Endothelial cell of umbilical vein (primary cell): Measurements from ENCODE around the gene LPIN1. TPM values are rescaled to one million over a fixed set of nuclear protein-coding genes. Genes with fewer than 3 reads are reported as not detected.

Source experiments
- BruUV-seq: library from RNA; stranded (reverse); fragments of 400-500 nt; replicated peaks from 2 replicates; lab custom pipeline; 2021; lab: Mats Ljungman, UMichigan
- CTCF ChIA-PET: fragments of 300-600, 350-600 bp; sonication (Branson Sonifier 250); formaldehyde crosslinking; loops from one replicate; lab custom pipeline; 2021; ENCODE audit warnings: antibody characterized with exemption, inconsistent platforms; lab: Charles Lee
- POLR2A ChIA-PET: fragments of 300-600, 350-600 bp; sonication (Branson Sonifier 250); formaldehyde crosslinking; loops from one replicate; lab custom pipeline; 2021; ENCODE audit warnings: antibody characterized with exemption, inconsistent platforms; lab: Charles Lee
- DNase-seq: peaks from one replicate; pipeline ENCODE4 v3.0.0-alpha.2; 2011; ENCODE audit warnings: low read depth, low spot score
- FAIRE-seq: peaks from 2 replicates; lab custom pipeline; 2011; peaks lifted over from hg19 to GRCh38; lab: Jason Lieb, UNC
- H2AFZ ChIP-seq: 2 replicates; pipeline ENCODE4 v1.6.0; 2012; ENCODE audit warnings: low read depth, low read length, control low read depth, inconsistent platforms
- H3K27ac ChIP-seq: 2 replicates; pipeline ENCODE4 v1.5.1; 2011; ENCODE audit warnings: low read depth, mild to moderate bottlenecking, control low read depth, low read length, moderate library complexity; ENCODE audit not compliant: insufficient read depth
- H3K27me3 ChIP-seq, 2 experiments: 2 replicates each; pipeline versions ENCODE4 v1.6.0 to v1.6.1; 2011; ENCODE audit warnings: low read length in 2 of 2, mixed read lengths in 1 of 2; ENCODE audit not compliant: control insufficient read depth in 2 of 2, insufficient read depth in 2 of 2
- H3K36me3 ChIP-seq, 2 experiments: 2 replicates in 1 of 2; 3 replicates in 1 of 2; pipeline ENCODE4 v1.5.1; 2011; ENCODE audit warnings: low read length in 2 of 2, mild to moderate bottlenecking in 1 of 2, moderate library complexity in 1 of 2; ENCODE audit not compliant: control insufficient read depth in 2 of 2, insufficient read depth in 2 of 2; ENCODE audit errors: extremely low read depth in 1 of 2
- H3K4me1 ChIP-seq: 3 replicates; pipeline ENCODE4 v1.5.1; 2011; ENCODE audit warnings: mild to moderate bottlenecking, low read length; ENCODE audit not compliant: control insufficient read depth, insufficient read depth; ENCODE audit errors: extremely low read depth
- H3K4me2 ChIP-seq: 2 replicates; pipeline ENCODE4 v1.6.1; 2011; ENCODE audit warnings: low read length, control low read depth, mixed read lengths; ENCODE audit not compliant: insufficient read depth
- H3K4me3 ChIP-seq, 3 experiments: fragments of 200-600 bp in 1 of 3; sonication (generic), shearing (Covaris generic) in 1 of 3; replicated peaks in 1 of 3; 2 replicates each; pipeline ENCODE4 v1.5.1; 2011 to 2016; ENCODE audit warnings: control low read depth in 3 of 3, low read length in 3 of 3, mild to moderate bottlenecking in 2 of 3, inconsistent platforms in 1 of 3, low read depth in 1 of 3, moderate library complexity in 1 of 3; ENCODE audit not compliant: insufficient read depth in 1 of 3
- H3K79me2 ChIP-seq: 2 replicates; pipeline ENCODE4 v1.6.0; 2012; ENCODE audit warnings: low read length, inconsistent platforms; ENCODE audit not compliant: control insufficient read depth, insufficient read depth
- H3K9ac ChIP-seq: replicated peaks from 2 replicates; pipeline ENCODE3; 2011; ENCODE audit warnings: low read length, control low read depth; ENCODE audit not compliant: insufficient read depth; ENCODE audit errors: extremely low read depth
- H3K9me1 ChIP-seq: replicated peaks from 3 replicates; pipeline ENCODE4 v1.6.0; 2011; ENCODE audit warnings: mild to moderate bottlenecking, low read length; ENCODE audit not compliant: control insufficient read depth, insufficient read depth; ENCODE audit errors: extremely low read depth
- H3K9me3 ChIP-seq: replicated peaks from 2 replicates; pipeline ENCODE4 v1.5.1; 2012; ENCODE audit warnings: low read length, inconsistent platforms; ENCODE audit not compliant: control insufficient read depth, insufficient read depth
- H4K20me1 ChIP-seq: replicated peaks from 2 replicates; pipeline ENCODE3; 2011; ENCODE audit warnings: mild to moderate bottlenecking, low read length; ENCODE audit not compliant: control insufficient read depth, insufficient read depth; ENCODE audit errors: extremely low read depth
- CTCF ChIP-seq, 2 donors: IDR thresholded peaks; 1 replicate in 1 of 2; 2 replicates in 1 of 2; pipeline ENCODE4 v1.5.1; 2011; ENCODE audit warnings: low read length in 2 of 2, mild to moderate bottlenecking in 2 of 2, moderate library complexity in 2 of 2, control low read depth in 1 of 2, inconsistent platforms in 1 of 2, low read depth in 1 of 2; ENCODE audit not compliant: insufficient read depth in 1 of 2; ENCODE audit errors: extremely low read depth in 1 of 2
- EZH2 ChIP-seq: IDR thresholded peaks from 2 replicates; pipeline ENCODE4 v1.6.1; 2012; ENCODE audit warnings: borderline replicate concordance, low read depth, mild to moderate bottlenecking, moderate library complexity, low read length, inconsistent platforms; ENCODE audit not compliant: severe bottlenecking
- FOS ChIP-seq: IDR thresholded peaks from 2 replicates; pipeline ENCODE4 v1.6.1; 2011; ENCODE audit warnings: mild to moderate bottlenecking, low read length, moderate library complexity, borderline replicate concordance; ENCODE audit not compliant: insufficient read depth
- GATA2 ChIP-seq: IDR thresholded peaks from 2 replicates; pipeline ENCODE4 v1.7.0; 2011; ENCODE audit warnings: low read depth, mild to moderate bottlenecking, moderate library complexity, mixed read lengths, low read length; ENCODE audit not compliant: insufficient read length, insufficient read depth
- JUN ChIP-seq: IDR thresholded peaks from 2 replicates; pipeline ENCODE4 v1.6.1; 2011; ENCODE audit warnings: borderline replicate concordance, low read depth; ENCODE audit not compliant: insufficient read length, insufficient read depth
- MAX ChIP-seq: IDR thresholded peaks from 2 replicates; pipeline ENCODE4 v1.6.1; 2011; ENCODE audit not compliant: insufficient read depth, insufficient read length
- MYC ChIP-seq: IDR thresholded peaks from one replicate; pipeline ENCODE4 v1.6.1; 2011; ENCODE audit warnings: mild to moderate bottlenecking, low read depth, low read length
- POLR2A ChIP-seq: IDR thresholded peaks from 2 replicates; pipeline ENCODE4 v1.6.1; 2012; ENCODE audit warnings: low read depth, mild to moderate bottlenecking, control low read depth, low read length
- POLR2AphosphoS5 ChIP-seq: IDR thresholded peaks from 2 replicates; pipeline ENCODE4 v1.6.1; 2012; ENCODE audit warnings: low read depth, mild to moderate bottlenecking, control low read depth, low read length, moderate library complexity; ENCODE audit not compliant: insufficient read depth
- dilution Hi-C: fragments of 300-500 bp; cut with MboI; formaldehyde crosslinking; loops from one replicate; pipeline ENCODE4 v1.15.0; 2019; ENCODE audit warnings: low sequenced_read_pairs; ENCODE audit not compliant: extremely low pct_ligation_motif_present
- intact Hi-C: fragments of 100-400 bp; cut with micrococcal nuclease; formaldehyde crosslinking; loops from one replicate; pipeline ENCODE4 v1.10.0; 2022
- polyA plus RNA-seq, 4 experiments: library from polyadenylated mRNA; depleted of rRNA in 3 of 4; stranded (reverse) in 3 of 4; unstranded in 1 of 4; fragments of >200 nt; gene quantifications; 2 replicates each; pipeline versions ENCODE4 v1.2.1 to v1.2.3, GENCODE V29; 2011 to 2012; ENCODE audit warnings: missing spikeins in 1 of 4
- total RNA-seq: library from RNA; stranded (reverse); gene quantifications from 2 replicates; pipeline ENCODE4 v1.2.3, GENCODE V29; 2021

Gene LPIN1
- total and polyA plus RNA-seq, 2 donors (not counting 3 experiments of a cell fraction or from before 2014, with no cell fraction given) = 26.6 to 80.4 TPM

GRCh38 chr2:11863103-11863502 is 116.7 kb downstream of the LPIN1 start:
- no peak overlapping the region for H3K4me3 ChIP-seq
- no peaks in the 10 kb centered on the region for H3K9me1 ChIP-seq
- DNase-seq = no peak
- no peak for TF ChIP-seq POLR2AphosphoS5
- TF ChIP-seq MAX = no peak
- TF ChIP-seq POLR2A = no peak
- no peak for TF ChIP-seq GATA2
- TF ChIP-seq FOS = no peak
- TF ChIP-seq JUN = no peak
- TF ChIP-seq EZH2 = no peak
- no peak for TF ChIP-seq CTCF (IDR thresholded peaks at IDR 0.05; ENCODE audit: extremely low read depth in 1 of 2, insufficient read depth in 1 of 2, low read depth in 1 of 2, low read length in 2 of 2)
- no peak for TF ChIP-seq MYC
- POLR2A ChIA-PET = interaction anchor here (0.7 kb wide), 2 partner anchors 809 to 1144 kb away, joined by 4 read pairs; no protein-coding TSS in a partner anchor
- no TSS peak for BruUV-seq
- dilution Hi-C loops (no loop called here), intact Hi-C loops (loop anchor here (1.0 to 10.0 kb wide), 12 partner anchors 33 to 1144 kb away; partner anchors contain the start of gene TRIB2)
- H3K36me3 ChIP-seq = no peaks in the 10 kb centered on the region
- H3K4me1 ChIP-seq = peaks cover 7% of the 10 kb centered on the region
- no peak overlapping the region for H3K4me2 ChIP-seq
- no peak overlapping the region for H2AFZ ChIP-seq
- H4K20me1 ChIP-seq = no peaks in the 10 kb centered on the region
- no peak overlapping the region for H3K9ac ChIP-seq
- no peak for FAIRE-seq
- H3K9me3 ChIP-seq = no peaks in the 10 kb centered on the region
- H3K27ac ChIP-seq = no peak overlapping the region
- peaks cover 3 to 11% of the 10 kb centered on the region in 2 experiments for H3K27me3 ChIP-seq
- CTCF ChIA-PET = interaction anchor here (0.7 to 5.8 kb wide), 22 partner anchors 10 to 1143 kb away, joined by 3 to 51 read pairs (median 4); partner anchors contain the start of gene TRIB2
- H3K79me2 ChIP-seq = no peaks in the 10 kb centered on the region
